Measurements from ENCODE around the gene ACER3. TPM values are rescaled to one million over a fixed set of nuclear protein-coding genes. Genes with fewer than 3 reads are reported as not detected.

Gene ACER3
- total and polyA plus RNA-seq, 2 of the 4 experiments (the other 2 are of a cell fraction) = 3.5 to 10.0 TPM

- Histone ChIP-seq H3K56ac (ENCODE audit: extremely low read depth, insufficient read depth, low read length) (no peak overlapping the region), H2AFZ (replicated peaks; ENCODE audit: low read length, poor library complexity) (no peak overlapping the region), H3K14ac (replicated peaks; ENCODE audit: low read depth, low read length) (no peak overlapping the region), H4K20me1 (ENCODE audit: insufficient read depth, low read length) (no peaks in the 10 kb centered on the region), H3K79me1 (ENCODE audit: low read depth in 1 of 2, low read length in 2 of 2) (no peaks in the 10 kb centered on the region), H3K36me3 (ENCODE audit: control insufficient read depth, insufficient read depth, low read length) (no peaks in the 10 kb centered on the region), H3K4me3 (ENCODE audit: insufficient read depth, low read depth, low read length) (no peak overlapping the region), H2BK120ac (ENCODE audit: low read depth, low read length) (no peak overlapping the region), H2BK20ac (ENCODE audit: low read depth, low read length) (no peak overlapping the region), H3K18ac (ENCODE audit: low read depth, low read length) (no peak overlapping the region), H3K9ac (ENCODE audit: low read depth, low read length) (no peak overlapping the region), H2BK5ac (ENCODE audit: low read depth, low read length, poor library complexity, severe bottlenecking) (no peak overlapping the region), H3K23ac (ENCODE audit: low read depth, low read length) (no peak overlapping the region), H4K5ac (ENCODE audit: low read depth, low read length) (no peak overlapping the region), H2AK5ac (ENCODE audit: low read depth, low read length) (no peak overlapping the region), H4K8ac (ENCODE audit: low read depth in 2 of 2, low read length in 2 of 2) (no peak overlapping the region), H3K27me3 (ENCODE audit: control insufficient read depth, insufficient read depth, low read length) (no peaks in the 10 kb centered on the region), H3K27ac (ENCODE audit: insufficient read depth, low read length) (no peak overlapping the region), H3K4me2 (ENCODE audit: low read depth, low read length) (no peak overlapping the region), H2BK15ac (ENCODE audit: low read depth, low read length) (no peak overlapping the region), H4K91ac (ENCODE audit: insufficient read depth, low read depth, low read length) (no peak overlapping the region), H3K4me1 (ENCODE audit: control insufficient read depth, insufficient read depth, low read length) (no peaks in the 10 kb centered on the region), H3K9me1 (ENCODE audit: insufficient read depth, low read length) (no peaks in the 10 kb centered on the region), H3K4ac (ENCODE audit: low read depth, low read length) (no peak overlapping the region), H2AK9ac (replicated peaks; ENCODE audit: low read depth, low read length, poor library complexity) (no peak overlapping the region), H3K9me3 (ENCODE audit: control insufficient read depth, insufficient read depth, low read length) (no peaks in the 10 kb centered on the region)
- dilution Hi-C loops (cut with HindIII; ENCODE audit: low sequenced_read_pairs, unreplicated experiment) (no loop called here), in situ Hi-C loops (cut with MboI; ENCODE audit: low sequenced_read_pairs) (no loop called here), intact Hi-C loops (cut with micrococcal nuclease) (no loop called here)
- POLR2A ChIA-PET (ENCODE audit: unreplicated experiment) = no interaction called here
- CTCF ChIA-PET = no interaction called here
- TF ChIP-seq RAD21 (IDR thresholded peaks at IDR 0.05; ENCODE audit: low read length) = no peak
- no peak for TF ChIP-seq CTCF (conservative IDR thresholded peaks at IDR 0.05; ENCODE audit: low read depth, low read length)
- TF ChIP-seq SMC3 (IDR thresholded peaks at IDR 0.05; ENCODE audit: low read depth, low read length) = no peak
- TF ChIP-seq POLR2A (IDR thresholded peaks at IDR 0.05; ENCODE audit: low read depth, low read length) = no peak
- no peak for TF ChIP-seq MXI1 (IDR thresholded peaks at IDR 0.05; ENCODE audit: borderline replicate concordance, low read depth, low read length)
- no peak for TF ChIP-seq CEBPB (IDR thresholded peaks at IDR 0.05; ENCODE audit: low read depth, low read length)
- no peak for TF ChIP-seq MAZ (IDR thresholded peaks at IDR 0.05; ENCODE audit: borderline replicate concordance, low read depth, low read length)
- TF ChIP-seq FOS (IDR thresholded peaks at IDR 0.05; ENCODE audit: low read depth, low read length) = no peak
- TF ChIP-seq RFX5 (IDR thresholded peaks at IDR 0.05; ENCODE audit: low read depth, low read length) = no peak
- TF ChIP-seq USF2 (IDR thresholded peaks at IDR 0.05; ENCODE audit: low read depth, low read length) = no peak
- TF ChIP-seq RCOR1 (IDR thresholded peaks at IDR 0.05; ENCODE audit: insufficient replicate concordance, low read length) = no peak
- no peak for TF ChIP-seq NFE2L2 (IDR thresholded peaks at IDR 0.05; ENCODE audit: low read depth, low read length)
- TF ChIP-seq ELK1 (IDR thresholded peaks at IDR 0.05; ENCODE audit: borderline replicate concordance, low read depth, low read length) = no peak
- no peak for TF ChIP-seq MAFK (IDR thresholded peaks at IDR 0.05; ENCODE audit: low read depth, low read length)
- no peak for TF ChIP-seq BHLHE40 (IDR thresholded peaks at IDR 0.05; ENCODE audit: low read depth, low read length)
- no TSS peak for BruUV-seq (replicated peaks)
- DNase-seq (no peak), ATAC-seq (ENCODE audit: low read depth) (no peak)
Observed at GRCh38 chr11:76995081-76995576, 134.4 kb downstream of the ACER3 start.
